Measurements from ENCODE around the gene NSUN7. TPM values are rescaled to one million over a fixed set of nuclear protein-coding genes. Genes with fewer than 3 reads are reported as not detected.

Gene NSUN7
- total and polyA plus RNA-seq, 9 of the 15 experiments (the other 6 are each of a cell fraction or from before 2014, with no cell fraction given): not detected

GRCh38 chr4:40713798-40714197, 36.0 kb upstream of the NSUN7 start:
- Histone ChIP-seq H3K4me2 (ENCODE audit: insufficient read depth, low read length) (no peak overlapping the region), H4K20me1 (replicated peaks; ENCODE audit: control insufficient read depth, insufficient read depth, low read length) (no peaks in the 10 kb centered on the region), H3K27me3 (ENCODE audit: control insufficient read depth in 2 of 2, insufficient read depth in 2 of 2, low read length in 2 of 2) (peaks cover 5 to 16% of the 10 kb centered on the region in 2 experiments; a peak in 4 of 5 replicates), H3K4me3 (no peak overlapping the region), H3K36me3 (ENCODE audit: control insufficient read depth, insufficient read depth, low read length) (no peaks in the 10 kb centered on the region), H2AFZ (ENCODE audit: low read depth, low read length) (no peak overlapping the region), H3K9ac (ENCODE audit: insufficient read depth in 1 of 2, low read depth in 2 of 2, low read length in 2 of 2) (no peak overlapping the region), H3K27ac (ENCODE audit: extremely low read depth, low read depth, low read length) (no peak overlapping the region), H3K9me1 (ENCODE audit: control insufficient read depth, insufficient read depth, low read length) (no peaks in the 10 kb centered on the region), H3K79me2 (ENCODE audit: control insufficient read depth, insufficient read depth, low read length) (no peaks in the 10 kb centered on the region), H3K4me1 (replicated peaks in 1 of 2; ENCODE audit: control insufficient read depth in 2 of 2, insufficient read depth in 2 of 2, low read length in 2 of 2) (no peaks in the 10 kb centered on the region), H3K9me3 (replicated peaks; ENCODE audit: control insufficient read depth, insufficient read depth, low read depth, low read length) (no peaks in the 10 kb centered on the region)
- FAIRE-seq: no peak
- BruUV-seq (replicated peaks): no TSS peak
- in situ Hi-C loops (cut with MboI): no loop called here
- DNase-seq (ENCODE audit: extremely low read depth in 1 of 4, low spot score in 3 of 4): no peak
- POLR2A ChIA-PET: no interaction called here
- TF ChIP-seq GATAD2A (IDR thresholded peaks at IDR 0.05) (no peak), ZNF3 (CRISPR knock-in tag; IDR thresholded peaks at IDR 0.05) (no peak)
- CTCF ChIA-PET (ENCODE audit: low intra/inter-chr PET ratio): interaction anchor here (0.7 kb wide), 1 partner anchor 12 kb away, joined by 3 read pairs; no protein-coding TSS in a partner anchor
- 3% methylated on average over 2 of the region's 2 CpGs for WGBS (ENCODE audit: insufficient coverage, low coverage, missing lambda C conversion rate)
- intact Hi-C loops (cut with micrococcal nuclease): loop anchor here (10.0 kb wide), 1 partner anchor 389 kb away; no protein-coding TSS in a partner anchor
- no peak for ATAC-seq

GRCh38 chr4:40718586-40718985, 31.2 kb upstream of the NSUN7 start:
- peaks cover 0 to 10% of the 10 kb centered on the region in 2 experiments; a peak in 3 of 5 replicates for H3K27me3 ChIP-seq (ENCODE audit: control insufficient read depth in 2 of 2, insufficient read depth in 2 of 2, low read length in 2 of 2)
- POLR2A ChIA-PET: interaction anchor here (0.7 to 0.8 kb wide), 2 partner anchors 128 to 264 kb away, joined by 3 read pairs; no protein-coding TSS in a partner anchor
- intact Hi-C loops (cut with micrococcal nuclease) (loop anchor here (10.0 kb wide), 1 partner anchor 394 kb away; no protein-coding TSS in a partner anchor), in situ Hi-C loops (cut with MboI) (no loop called here)
- TF ChIP-seq RBM34 (IDR thresholded peaks at IDR 0.05; ENCODE audit: borderline replicate concordance, insufficient read depth, low read length): no peak
- TF ChIP-seq PHB2 (IDR thresholded peaks at IDR 0.05; ENCODE audit: low read depth): no peak
- TF ChIP-seq HNRNPLL (IDR thresholded peaks at IDR 0.05; ENCODE audit: low read depth, low read length, poor library complexity, severe bottlenecking): no peak
- no peak for TF ChIP-seq EWSR1 (IDR thresholded peaks at IDR 0.05; ENCODE audit: borderline replicate concordance, low read depth, partially characterized antibody)
- TF ChIP-seq HDGF (IDR thresholded peaks at IDR 0.05): no peak
- no peak for TF ChIP-seq GATAD2A (IDR thresholded peaks at IDR 0.05)
- no peak for TF ChIP-seq ZNF512 (tag; IDR thresholded peaks at IDR 0.05)
- TF ChIP-seq NCOA4 (IDR thresholded peaks at IDR 0.05; ENCODE audit: partially characterized antibody): no peak
- TF ChIP-seq TCF7 (IDR thresholded peaks at IDR 0.05; ENCODE audit: borderline replicate concordance): no peak
- TF ChIP-seq E2F4 (CRISPR knock-in tag; IDR thresholded peaks at IDR 0.05; ENCODE audit: low read depth): no peak
- no peak overlapping the region for H3K4me3 ChIP-seq
- no TSS peak for BruUV-seq (replicated peaks)
- no peak overlapping the region for H3K27ac ChIP-seq (ENCODE audit: extremely low read depth, low read depth, low read length)
- H3K4me1 ChIP-seq (replicated peaks in 1 of 2; ENCODE audit: control insufficient read depth in 2 of 2, insufficient read depth in 2 of 2, low read length in 2 of 2): no peaks in the 10 kb centered on the region
- CTCF ChIA-PET (ENCODE audit: low intra/inter-chr PET ratio): no interaction called here
- H2AFZ ChIP-seq (ENCODE audit: low read depth, low read length): no peak overlapping the region
- no peak for DNase-seq (ENCODE audit: extremely low read depth in 1 of 4, low spot score in 3 of 4)
- no peak for FAIRE-seq
- no peaks in the 10 kb centered on the region for H3K36me3 ChIP-seq (ENCODE audit: control insufficient read depth, insufficient read depth, low read length)
- ATAC-seq: no peak
- H3K9me3 ChIP-seq (replicated peaks; ENCODE audit: control insufficient read depth, insufficient read depth, low read depth, low read length): no peaks in the 10 kb centered on the region
- H4K20me1 ChIP-seq (replicated peaks; ENCODE audit: control insufficient read depth, insufficient read depth, low read length): no peaks in the 10 kb centered on the region
- H3K79me2 ChIP-seq (ENCODE audit: control insufficient read depth, insufficient read depth, low read length): no peaks in the 10 kb centered on the region
- H3K9ac ChIP-seq (ENCODE audit: insufficient read depth in 1 of 2, low read depth in 2 of 2, low read length in 2 of 2): no peak overlapping the region
- no peaks in the 10 kb centered on the region for H3K9me1 ChIP-seq (ENCODE audit: control insufficient read depth, insufficient read depth, low read length)
- H3K4me2 ChIP-seq (ENCODE audit: insufficient read depth, low read length): no peak overlapping the region
- WGBS (ENCODE audit: insufficient coverage, low coverage, missing lambda C conversion rate): 2% methylated on average over 3 of the region's 3 CpGs

Measured in K562 (cell line).